ENCODE measurements around the gene SBF2.

Gene SBF2

GRCh38 chr11:10311802-10312201 is 17.8 kb upstream of the SBF2 start:
- peaks cover 90% of the 10 kb centered on the region for H3F3A ChIP-seq (ENCODE audit: insufficient read depth, low read length)
- peak overlapping the region; percentile 19; the same call in 1 of the 2 replicates for H3K4me2 ChIP-seq (ENCODE audit: low read depth, low read length)
- H3K27me3 ChIP-seq (replicated peaks; ENCODE audit: insufficient read depth, low read length): no peaks in the 10 kb centered on the region
- peaks cover 4% of the 10 kb centered on the region; the same call in 1 of the 2 replicates for H3K36me3 ChIP-seq (replicated peaks; ENCODE audit: insufficient read depth, low read length)
- DNase-seq: no peak
- no peak overlapping the region for H2AFZ ChIP-seq (ENCODE audit: low read length)
- no peak overlapping the region for H3K9ac ChIP-seq (ENCODE audit: low read length)
- no peaks in the 10 kb centered on the region for H4K20me1 ChIP-seq (ENCODE audit: insufficient read depth, low read length)
- H3K4me1 ChIP-seq (ENCODE audit: low read length): peaks cover 53% of the 10 kb centered on the region
- H3K4me3 ChIP-seq (ENCODE audit: low read length): no peak overlapping the region
- TF ChIP-seq CTCF (IDR thresholded peaks at IDR 0.05; ENCODE audit: low read length) (no peak), EZH2 (optimal IDR thresholded peaks at IDR 0.05; ENCODE audit: low read depth, low read length) (no peak), EZH2phosphoT487 (IDR thresholded peaks at IDR 0.05; ENCODE audit: low read length) (no peak)
- no peaks in the 10 kb centered on the region for H3K9me2 ChIP-seq (replicated peaks; ENCODE audit: insufficient read depth, low read length)
- H3K9me3 ChIP-seq (replicated peaks; ENCODE audit: insufficient read depth, low read length): no peaks in the 10 kb centered on the region
- H3K27ac ChIP-seq (ENCODE audit: low read length): peak overlapping the region; percentile 97; the same call in 1 of the 2 replicates
- peaks cover 26% of the 10 kb centered on the region for H3K79me2 ChIP-seq (ENCODE audit: low read length)

DNA sequence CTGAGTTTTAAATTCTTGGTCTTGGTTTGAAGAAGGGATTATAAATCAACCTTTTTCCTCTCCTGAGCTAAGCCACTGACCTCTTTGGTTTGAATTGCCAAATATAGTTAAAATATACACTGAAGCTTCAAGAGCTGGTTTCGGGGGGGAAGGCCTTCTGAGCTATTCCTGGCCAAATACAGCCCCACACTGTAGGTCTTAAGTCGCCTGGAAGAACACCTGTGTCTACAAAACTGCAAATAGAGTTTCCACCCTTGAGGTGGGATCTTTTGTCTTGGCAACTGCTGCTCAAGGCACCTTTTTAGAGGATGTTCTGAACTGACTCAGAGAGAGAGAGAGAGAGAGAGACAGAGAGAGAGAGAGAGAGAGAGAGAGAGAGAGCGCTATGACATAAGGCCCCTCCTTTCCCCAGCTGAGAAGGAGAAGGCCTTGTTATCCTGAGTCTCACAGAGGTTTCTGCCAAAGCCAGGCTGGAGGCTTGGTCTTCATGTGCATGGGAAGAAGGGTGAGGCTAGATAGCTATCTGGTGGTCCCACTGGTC is 16.4 kb upstream of the SBF2 start:
- DNase-seq: peak; percentile 98
- H3K4me2 ChIP-seq (ENCODE audit: low read depth, low read length): peak overlapping the region; percentile 95
- peak overlapping the region; percentile 97 for H3K27ac ChIP-seq (ENCODE audit: low read length)
- H3K27me3 ChIP-seq (replicated peaks; ENCODE audit: insufficient read depth, low read length): no peaks in the 10 kb centered on the region
- TF ChIP-seq EZH2phosphoT487 (IDR thresholded peaks at IDR 0.05; ENCODE audit: low read length) (no peak), EZH2 (optimal IDR thresholded peaks at IDR 0.05; ENCODE audit: low read depth, low read length) (no peak), CTCF (IDR thresholded peaks at IDR 0.05; ENCODE audit: low read length) (no peak)
- peaks cover 17% of the 10 kb centered on the region for H3K36me3 ChIP-seq (replicated peaks; ENCODE audit: insufficient read depth, low read length)
- H3K79me2 ChIP-seq (ENCODE audit: low read length): peaks cover 40% of the 10 kb centered on the region
- H2AFZ ChIP-seq (ENCODE audit: low read length): no peak overlapping the region
- no peaks in the 10 kb centered on the region for H3K9me2 ChIP-seq (replicated peaks; ENCODE audit: insufficient read depth, low read length)
- H3K9me3 ChIP-seq (replicated peaks; ENCODE audit: insufficient read depth, low read length): no peaks in the 10 kb centered on the region
- H3K4me3 ChIP-seq (ENCODE audit: low read length): peak overlapping the region; percentile 96
- 0 out of 2 replicates have a peak, but pooled peaks cover 7% of the 10 kb centered on the region for H4K20me1 ChIP-seq (ENCODE audit: insufficient read depth, low read length)
- peak overlapping the region; percentile 97 for H3K9ac ChIP-seq (ENCODE audit: low read length)
- peaks cover 44% of the 10 kb centered on the region for H3K4me1 ChIP-seq (ENCODE audit: low read length)
- H3F3A ChIP-seq (ENCODE audit: insufficient read depth, low read length): peaks cover 91% of the 10 kb centered on the region

DNA sequence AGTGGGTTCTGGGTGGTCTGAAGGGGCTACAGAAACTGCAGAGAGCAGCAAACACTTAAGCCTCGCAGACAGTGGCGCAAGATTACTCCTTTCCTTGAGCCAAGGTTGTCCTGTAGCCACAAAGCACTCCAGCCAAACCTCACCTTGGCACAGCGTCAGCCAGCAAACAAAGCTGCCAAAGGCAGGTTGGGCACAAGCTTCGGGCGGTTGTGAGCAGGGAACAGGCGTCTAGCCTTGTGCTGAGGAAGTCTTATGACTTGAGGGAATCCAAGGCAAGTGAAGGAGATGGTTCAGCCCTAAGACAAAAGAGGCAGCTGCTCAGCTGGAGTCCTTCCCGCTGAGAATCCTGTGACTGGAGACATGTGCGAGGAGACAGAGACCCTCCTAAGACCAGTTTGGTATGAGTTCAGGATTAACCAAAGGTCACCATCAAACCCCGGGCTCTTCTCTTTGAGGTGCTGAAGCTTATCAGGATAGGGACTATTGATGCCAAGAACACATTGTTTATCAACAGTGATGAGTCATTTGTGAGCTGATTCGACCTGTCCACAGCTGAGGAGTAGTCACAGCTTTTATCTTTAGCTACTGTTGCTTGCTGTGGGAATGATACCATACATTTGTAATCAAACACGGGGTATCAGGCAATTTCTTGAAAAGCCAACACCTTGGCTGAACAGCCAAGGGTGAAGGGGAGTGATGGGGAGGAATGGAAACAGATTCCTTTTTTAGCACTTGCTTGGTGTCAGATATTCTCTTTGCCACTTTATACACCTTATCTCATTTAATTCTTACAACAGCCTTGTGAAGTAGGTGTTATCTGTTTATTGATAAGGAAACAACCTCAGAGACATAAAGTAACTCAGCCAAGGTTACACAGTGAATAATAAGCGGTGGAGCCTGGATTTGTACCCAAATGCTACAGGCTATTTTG is 15.4 kb upstream of the SBF2 start:
- Histone ChIP-seq H2AFZ (ENCODE audit: low read length) (no peak overlapping the region), H3K36me3 (replicated peaks; ENCODE audit: insufficient read depth, low read length) (peaks cover 17% of the 10 kb centered on the region), H3K4me2 (ENCODE audit: low read depth, low read length) (peak overlapping the region; percentile 95), H3K4me1 (ENCODE audit: low read length) (peaks cover 41% of the 10 kb centered on the region), H3K79me2 (ENCODE audit: low read length) (peaks cover 47% of the 10 kb centered on the region), H4K20me1 (ENCODE audit: insufficient read depth, low read length) (0 out of 2 replicates have a peak, but pooled peaks cover 7% of the 10 kb centered on the region), H3K9me2 (replicated peaks; ENCODE audit: insufficient read depth, low read length) (no peaks in the 10 kb centered on the region), H3K9ac (ENCODE audit: low read length) (peak overlapping the region; percentile 97), H3K4me3 (ENCODE audit: low read length) (peak overlapping the region; percentile 96), H3K27ac (ENCODE audit: low read length) (peak overlapping the region; percentile 97), H3K27me3 (replicated peaks; ENCODE audit: insufficient read depth, low read length) (no peaks in the 10 kb centered on the region), H3K9me3 (replicated peaks; ENCODE audit: insufficient read depth, low read length) (no peaks in the 10 kb centered on the region), H3F3A (ENCODE audit: insufficient read depth, low read length) (peaks cover 94% of the 10 kb centered on the region)
- peak; percentile 68 for DNase-seq
- no peak for TF ChIP-seq EZH2phosphoT487 (IDR thresholded peaks at IDR 0.05; ENCODE audit: low read length)
- no peak for TF ChIP-seq CTCF (IDR thresholded peaks at IDR 0.05; ENCODE audit: low read length)
- no peak for TF ChIP-seq EZH2 (optimal IDR thresholded peaks at IDR 0.05; ENCODE audit: low read depth, low read length)
